Tibial nerve (tissue), 4 donors: ENCODE data around the gene PCNX2.

Source experiments
- EP300 ChIP-seq, 2 donors: sonication (generic); formaldehyde crosslinking; IDR thresholded peaks; one replicate each; pipeline ENCODE4 v1.6.1; 2017; ENCODE audit warnings: antibody characterized with exemption in 2 of 2, mild to moderate bottlenecking in 1 of 2
- POLR2A ChIP-seq, 2 donors: fragments of 450-650 bp; IDR thresholded peaks; one replicate each; pipeline ENCODE4 v1.6.1; 2017; ENCODE audit warnings: antibody characterized with exemption in 2 of 2, mild to moderate bottlenecking in 2 of 2, moderate library complexity in 2 of 2
- TF ChIP-seq, protein P1 (sequence below), 5 experiments: fragments of 200-600 bp in 3 of 5; fragments of 450-650 bp in 2 of 5; sonication (generic) in 3 of 5; IDR thresholded peaks; one replicate each; pipeline ENCODE4 v1.5.1; 2016 to 2019; ENCODE audit warnings: antibody characterized with exemption in 5 of 5, mild to moderate bottlenecking in 3 of 5, moderate library complexity in 2 of 5

- TF ChIP-seq, protein P1, sequence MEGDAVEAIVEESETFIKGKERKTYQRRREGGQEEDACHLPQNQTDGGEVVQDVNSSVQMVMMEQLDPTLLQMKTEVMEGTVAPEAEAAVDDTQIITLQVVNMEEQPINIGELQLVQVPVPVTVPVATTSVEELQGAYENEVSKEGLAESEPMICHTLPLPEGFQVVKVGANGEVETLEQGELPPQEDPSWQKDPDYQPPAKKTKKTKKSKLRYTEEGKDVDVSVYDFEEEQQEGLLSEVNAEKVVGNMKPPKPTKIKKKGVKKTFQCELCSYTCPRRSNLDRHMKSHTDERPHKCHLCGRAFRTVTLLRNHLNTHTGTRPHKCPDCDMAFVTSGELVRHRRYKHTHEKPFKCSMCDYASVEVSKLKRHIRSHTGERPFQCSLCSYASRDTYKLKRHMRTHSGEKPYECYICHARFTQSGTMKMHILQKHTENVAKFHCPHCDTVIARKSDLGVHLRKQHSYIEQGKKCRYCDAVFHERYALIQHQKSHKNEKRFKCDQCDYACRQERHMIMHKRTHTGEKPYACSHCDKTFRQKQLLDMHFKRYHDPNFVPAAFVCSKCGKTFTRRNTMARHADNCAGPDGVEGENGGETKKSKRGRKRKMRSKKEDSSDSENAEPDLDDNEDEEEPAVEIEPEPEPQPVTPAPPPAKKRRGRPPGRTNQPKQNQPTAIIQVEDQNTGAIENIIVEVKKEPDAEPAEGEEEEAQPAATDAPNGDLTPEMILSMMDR (IDR thresholded peaks at IDR 0.05) = no peak
- no peak for TF ChIP-seq POLR2A (IDR thresholded peaks at IDR 0.05)
- no peak for TF ChIP-seq EP300 (IDR thresholded peaks at IDR 0.05)
Measured at GRCh38 chr1:233233508-233234040, 62.0 kb downstream of the PCNX2 start.
